ENCODE results near the gene ANOS1.
"Not testable (repeated sequence)": the region's sequence is repeated elsewhere in the genome, so short reads cannot be mapped to it uniquely, and the experiment has no call there.

The ANOS1 gene

GRCh38 chrX:8607326-8607725 is 124.6 kb downstream of the ANOS1 start:
- no peak for DNase-seq

DNA sequence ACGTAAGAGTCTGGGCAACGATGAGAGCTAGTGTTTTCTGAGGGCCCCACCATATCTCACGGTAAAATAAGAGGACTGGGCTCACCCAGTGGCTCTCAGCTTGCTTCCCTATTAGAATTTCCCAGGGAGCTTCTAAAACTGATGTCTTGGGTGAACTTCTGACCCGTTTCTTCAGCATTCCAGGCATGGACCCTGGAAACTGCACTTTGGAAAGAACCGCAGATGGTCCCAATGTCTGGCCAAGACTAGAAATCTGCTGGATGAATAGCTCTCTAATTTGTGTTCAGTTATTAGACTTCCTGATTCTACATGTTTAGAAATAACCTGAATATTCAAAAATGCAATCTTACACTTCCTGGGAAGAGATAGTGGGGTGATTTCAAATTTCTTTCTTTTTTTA is 127.8 kb downstream of the ANOS1 start:
- no peak for DNase-seq

DNA sequence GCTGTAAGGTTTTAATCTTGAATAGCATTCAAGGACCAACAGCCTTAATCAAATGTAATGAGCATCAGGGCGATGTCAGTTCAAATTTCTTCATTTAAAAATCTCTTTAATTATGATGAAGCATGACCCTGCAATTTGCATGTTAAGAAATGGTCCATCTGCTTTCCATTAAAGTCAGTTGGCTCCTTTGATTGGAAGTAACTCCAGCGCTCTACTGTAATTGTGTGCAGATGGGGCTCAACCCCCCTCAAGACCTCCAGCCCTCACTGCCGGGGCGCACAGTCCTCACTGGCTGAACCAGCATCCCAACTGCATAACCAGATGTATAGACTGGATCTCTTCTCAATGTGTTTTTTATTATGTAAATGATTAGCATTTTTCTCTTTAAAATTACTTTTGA is 140.4 kb downstream of the ANOS1 start:
- no peak for DNase-seq

- no peak for DNase-seq
Observed at GRCh38 chrX:8586953-8587352, 145.0 kb downstream of the ANOS1 start.

DNA sequence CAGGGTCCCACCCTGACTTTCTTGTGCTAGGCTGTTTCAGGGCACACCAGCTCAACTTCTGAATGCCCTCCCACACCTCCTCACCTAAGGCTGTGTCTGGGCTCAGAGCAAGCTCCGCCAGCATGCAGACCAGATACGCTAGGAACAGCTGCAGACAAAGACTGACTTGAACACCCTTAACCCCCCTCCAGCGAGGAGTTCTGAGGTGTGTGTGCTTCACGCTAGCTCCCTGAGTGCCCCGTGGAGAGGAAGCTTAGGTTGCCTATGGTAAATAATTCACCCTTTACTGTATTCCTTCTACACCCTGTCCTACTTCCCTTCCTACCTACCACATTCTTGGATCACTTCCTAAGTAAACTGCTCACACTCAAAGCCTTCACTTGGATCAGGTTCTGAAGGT is 152.3 kb downstream of the ANOS1 start:
- DNase-seq, result no peak

GRCh38 chrX:8576821-8577220 is 155.1 kb downstream of the ANOS1 start:
- DNase-seq, result no peak

DNA sequence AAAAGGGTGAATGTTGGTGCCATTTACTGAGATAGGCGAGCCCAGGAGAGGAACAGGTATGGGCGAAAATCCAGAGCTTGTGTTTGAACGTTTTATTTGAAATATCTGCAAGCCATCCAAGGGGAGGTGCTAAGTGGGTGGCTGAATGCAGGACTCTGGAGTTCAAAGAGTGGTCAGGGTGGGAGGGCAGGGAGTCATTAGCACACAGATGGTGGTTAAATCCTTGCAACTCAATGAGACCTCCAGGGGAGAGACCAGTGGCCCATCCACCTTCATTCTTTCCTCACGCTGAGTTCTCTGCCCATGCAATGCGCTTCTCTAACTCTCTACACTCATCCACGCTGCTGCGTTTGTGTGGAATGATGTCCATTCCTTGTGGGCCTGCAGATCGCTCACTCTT is 166.2 kb downstream of the ANOS1 start:
- no peak for DNase-seq

DNA sequence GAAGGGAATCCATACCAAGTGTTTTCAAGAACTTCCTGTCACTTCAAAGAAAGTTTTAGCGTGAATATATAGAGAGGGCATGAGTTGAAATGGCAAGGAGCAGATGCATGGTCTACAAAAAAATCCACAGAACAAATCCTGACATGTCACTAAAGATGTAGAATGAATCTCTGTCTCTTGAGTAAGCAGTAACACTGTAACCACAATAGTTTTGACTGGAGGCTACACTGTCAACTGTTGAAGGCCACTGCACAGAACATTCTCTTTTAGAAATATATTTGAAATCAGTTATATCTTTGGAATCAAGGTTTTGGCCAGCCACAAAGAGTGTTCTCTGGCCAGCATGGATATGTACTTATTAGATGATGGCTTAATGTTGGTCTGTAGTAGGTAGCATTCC is 183.5 kb downstream of the ANOS1 start:
- DNase-seq, result no peak

DNA sequence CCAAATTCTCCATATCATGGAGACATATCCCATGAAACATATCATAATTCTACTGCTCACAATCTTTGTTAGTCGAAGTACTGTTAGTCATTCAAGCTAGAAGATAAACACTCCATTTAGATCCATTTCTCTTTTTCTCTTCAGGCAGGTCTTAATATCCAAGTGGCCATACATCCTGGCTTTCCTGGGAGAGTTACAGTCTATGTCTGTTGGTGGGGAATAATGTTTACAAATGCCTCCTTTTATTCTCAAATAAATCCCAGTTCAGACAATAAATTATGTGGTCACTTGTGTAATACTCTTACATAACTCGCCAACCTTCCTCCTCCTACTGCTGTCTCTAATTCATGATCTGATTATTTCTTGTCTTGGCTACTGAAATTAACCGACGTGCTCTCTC is 185.2 kb downstream of the ANOS1 start:
- DNase-seq, result no peak

- no peak for DNase-seq
Observed at GRCh38 chrX:8520791-8521190, 211.1 kb downstream of the ANOS1 start.

DNA sequence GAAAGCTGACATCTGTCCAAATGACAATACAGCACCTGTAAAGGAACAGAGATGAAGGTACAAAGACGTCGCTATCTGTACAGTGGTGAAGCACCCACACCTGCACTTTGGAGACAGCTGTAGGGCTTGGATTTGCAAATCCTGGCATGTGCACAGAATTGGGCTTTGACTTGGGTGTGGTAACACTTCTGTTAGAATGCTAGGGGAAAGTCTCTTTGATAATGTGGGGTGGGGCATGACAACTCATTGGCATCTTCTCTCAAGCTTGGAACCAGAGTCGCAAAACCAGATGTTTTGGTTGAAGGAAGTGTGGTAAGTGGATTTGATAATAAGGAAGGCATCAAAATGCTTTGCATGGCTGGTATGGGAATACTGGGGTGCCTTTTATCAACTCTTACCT is 211.8 kb downstream of the ANOS1 start:
- no peak for DNase-seq

- no peak for DNase-seq
Observed at GRCh38 chrX:8504451-8504850, 227.5 kb downstream of the ANOS1 start.

DNA sequence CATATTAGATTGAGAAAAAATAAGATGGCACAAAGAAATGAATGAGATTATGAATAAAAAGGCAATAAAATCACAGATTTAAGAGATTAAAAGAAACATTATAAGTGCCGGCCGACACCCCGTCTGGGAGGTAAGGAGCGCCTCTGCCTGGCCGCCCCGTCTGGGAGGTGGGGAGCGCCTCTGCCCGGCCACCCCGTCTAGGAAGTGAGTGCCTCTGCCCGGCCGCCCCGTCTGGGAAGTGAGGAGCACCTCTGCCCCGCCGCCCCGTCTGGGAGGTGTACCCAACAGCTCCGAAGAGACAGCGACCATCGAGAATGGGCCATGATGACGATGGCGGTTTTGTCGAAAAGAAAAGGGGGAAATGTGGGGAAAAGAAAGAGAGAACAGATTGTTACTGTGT is 229.8 kb downstream of the ANOS1 start:
- not testable (repeated sequence) for DNase-seq

GRCh38 chrX:8500203-8500602 is 231.7 kb downstream of the ANOS1 start:
- DNase-seq, result no peak

DNA sequence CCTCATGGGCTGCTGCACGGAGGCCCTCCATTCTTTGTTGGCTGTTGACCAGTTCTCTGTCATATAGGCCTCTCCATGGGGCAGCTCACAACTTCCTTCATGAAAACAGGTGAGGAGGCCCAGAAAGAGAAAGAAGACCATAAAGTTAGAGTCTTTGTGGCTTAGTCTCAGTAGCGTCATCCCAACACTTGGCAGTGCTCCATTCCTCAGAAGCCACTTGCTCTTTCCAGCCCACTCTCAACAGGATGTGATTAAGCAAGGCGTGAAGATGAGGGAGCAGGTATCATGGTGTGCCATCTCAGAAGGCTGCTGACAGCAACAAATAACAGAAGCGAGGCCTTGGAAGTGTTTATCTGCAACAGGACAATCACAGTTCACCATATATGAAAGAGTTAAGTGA is 236.9 kb downstream of the ANOS1 start:
- not testable (repeated sequence) for DNase-seq

DNA sequence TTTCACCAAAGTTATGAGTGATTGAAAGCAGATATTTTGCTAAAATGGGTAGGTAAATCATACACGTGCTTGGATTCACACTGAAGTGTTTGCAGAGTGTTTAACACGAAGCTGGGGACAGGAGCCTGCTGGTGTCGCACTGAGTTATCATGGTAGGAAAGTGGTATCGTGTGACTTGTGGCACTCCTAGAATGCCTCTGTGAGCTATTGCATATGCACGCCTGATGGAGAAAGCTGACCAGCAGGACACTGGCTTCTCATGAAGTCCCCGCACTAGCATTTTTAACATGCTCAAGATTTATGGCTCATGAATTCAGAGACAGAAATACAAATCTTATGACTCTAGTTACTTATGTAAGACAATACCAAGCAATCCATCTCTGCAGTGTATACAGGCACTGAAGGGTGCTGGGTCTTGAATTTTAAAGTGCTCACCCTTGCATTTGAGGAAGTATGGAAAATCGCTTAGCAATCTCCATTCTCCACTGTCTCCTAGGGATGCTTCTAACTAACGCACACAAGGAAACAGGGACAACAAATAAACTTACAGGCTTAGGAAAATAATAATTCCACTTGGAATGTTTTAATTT is 247.5 kb downstream of the ANOS1 start:
- no peak for DNase-seq

All from activated CD4-positive, alpha-beta T cell treated with anti-CD3 and anti-CD28 coated beads, Interleukin-2, amount 50 U/mL, for 4 hours (primary cell).